Stimulated activated CD8-positive, alpha-beta memory T cell treated with anti-CD3 and anti-CD28 coated beads, Interleukin-2, amount 100 ng/mL, for 48 hours (primary cell): ENCODE measurements around the gene SEL1L.
"Not testable (repeated sequence)": the region's sequence is repeated elsewhere in the genome, so short reads cannot be mapped to it uniquely, and the experiment has no call there.

Experiments used
- DNase-seq, 2 donors: peaks; one replicate each; pipeline ENCODE4 v3.0.0-alpha.2; 2020; ENCODE audit warnings: low read depth in 2 of 2

Gene SEL1L

DNA sequence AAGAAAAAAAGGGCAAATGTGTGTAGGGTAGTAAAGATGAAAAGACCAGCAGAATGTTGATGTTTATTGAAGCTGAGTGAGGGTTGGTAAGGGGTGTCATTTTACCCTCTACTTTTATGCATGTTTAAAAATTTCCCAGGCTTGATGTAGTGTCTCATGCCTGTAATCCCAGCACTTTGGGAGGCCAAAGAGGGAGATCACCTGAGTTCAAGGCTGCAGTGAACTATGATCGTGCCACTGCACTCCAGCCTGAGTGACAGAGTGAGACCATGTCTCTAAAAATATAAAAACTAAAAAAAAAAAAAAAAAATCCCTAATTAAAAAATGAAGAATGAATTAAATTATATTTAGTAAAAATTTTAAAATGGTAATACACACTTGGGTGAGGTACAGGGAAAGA, 8.5 kb downstream of the SEL1L start:
- no peak for DNase-seq

GRCh38 chr14:81523616-81524015, 10.0 kb downstream of the SEL1L start:
- DNase-seq: no peak

DNA sequence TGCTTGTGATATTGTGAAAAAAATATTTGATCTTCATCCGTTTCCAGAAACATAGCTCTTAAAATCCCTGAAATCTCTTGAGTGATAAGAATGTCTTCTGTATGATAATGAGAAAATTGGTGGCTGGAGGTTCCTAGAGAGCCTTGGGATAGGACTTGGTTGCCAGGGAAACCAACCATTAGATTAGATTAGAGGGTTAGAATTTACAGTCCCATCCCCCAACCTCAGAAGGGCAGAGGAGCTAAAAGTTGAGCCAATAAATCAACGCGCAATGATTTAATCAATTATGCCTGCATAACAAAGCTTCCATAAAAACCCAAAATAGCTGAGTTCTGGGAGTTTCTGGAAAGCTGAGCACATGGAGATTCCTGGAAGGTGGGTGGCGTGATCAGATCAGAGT, 10.6 kb downstream of the SEL1L start:
- no peak for DNase-seq

DNA sequence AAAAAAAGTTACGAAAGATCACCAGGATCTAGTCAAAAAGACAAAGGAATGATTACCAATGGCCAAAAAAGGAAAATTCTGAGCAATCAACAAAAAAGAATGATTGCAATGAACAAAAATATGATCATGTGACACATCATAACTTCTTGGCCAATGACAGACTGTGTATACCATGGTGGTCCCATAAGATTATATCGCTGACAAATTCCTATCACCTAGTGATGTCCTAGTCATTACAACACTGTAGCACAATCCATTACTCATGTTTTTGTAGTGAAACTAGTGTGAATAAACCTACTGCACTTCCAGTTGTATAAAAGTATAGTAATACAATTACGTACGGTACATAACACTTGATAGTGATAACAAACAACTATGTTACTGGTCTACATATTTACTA, 12.3 kb downstream of the SEL1L start:
- no peak for DNase-seq

DNA sequence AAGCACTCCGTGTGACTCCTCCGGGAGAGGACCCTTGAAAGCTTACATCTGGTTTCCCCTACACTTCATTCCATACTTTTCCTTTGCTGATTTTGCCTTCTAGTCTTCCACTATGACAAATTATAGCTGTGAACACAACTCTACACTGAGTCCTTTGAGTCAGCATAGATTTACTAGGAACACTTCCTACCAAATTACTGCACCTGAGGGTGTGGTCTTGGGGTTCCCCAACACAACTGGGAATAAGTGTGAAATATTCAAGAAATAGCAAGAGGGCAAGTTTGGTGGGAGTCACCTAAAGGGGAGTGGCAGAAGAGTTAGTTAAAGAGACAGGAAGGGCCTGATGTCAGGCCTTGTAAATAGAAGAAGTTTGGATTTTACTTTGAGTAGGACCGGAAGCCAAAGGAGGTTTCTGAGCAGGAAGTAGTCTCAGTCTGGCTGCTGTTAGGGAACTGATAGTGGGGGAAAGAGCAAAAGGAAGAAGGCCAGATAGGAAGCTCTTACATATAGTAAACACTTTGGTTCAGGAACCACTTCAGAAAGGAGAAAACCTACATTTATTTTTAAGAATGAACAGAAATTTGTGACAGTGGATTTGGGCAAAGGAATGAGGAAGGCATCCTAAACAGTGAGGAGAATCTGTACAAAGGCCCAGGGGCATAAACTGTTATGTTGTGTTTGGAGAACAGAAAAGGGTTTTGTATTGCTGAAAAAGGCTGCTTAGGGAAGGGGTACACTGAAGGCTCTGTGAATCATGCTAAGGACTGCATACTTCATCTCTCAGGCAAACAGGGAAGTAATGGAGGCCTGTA, 14.2 kb downstream of the SEL1L start:
- DNase-seq: no peak

GRCh38 chr14:81517798-81518398, 15.8 kb downstream of the SEL1L start:
- no peak for DNase-seq

DNA sequence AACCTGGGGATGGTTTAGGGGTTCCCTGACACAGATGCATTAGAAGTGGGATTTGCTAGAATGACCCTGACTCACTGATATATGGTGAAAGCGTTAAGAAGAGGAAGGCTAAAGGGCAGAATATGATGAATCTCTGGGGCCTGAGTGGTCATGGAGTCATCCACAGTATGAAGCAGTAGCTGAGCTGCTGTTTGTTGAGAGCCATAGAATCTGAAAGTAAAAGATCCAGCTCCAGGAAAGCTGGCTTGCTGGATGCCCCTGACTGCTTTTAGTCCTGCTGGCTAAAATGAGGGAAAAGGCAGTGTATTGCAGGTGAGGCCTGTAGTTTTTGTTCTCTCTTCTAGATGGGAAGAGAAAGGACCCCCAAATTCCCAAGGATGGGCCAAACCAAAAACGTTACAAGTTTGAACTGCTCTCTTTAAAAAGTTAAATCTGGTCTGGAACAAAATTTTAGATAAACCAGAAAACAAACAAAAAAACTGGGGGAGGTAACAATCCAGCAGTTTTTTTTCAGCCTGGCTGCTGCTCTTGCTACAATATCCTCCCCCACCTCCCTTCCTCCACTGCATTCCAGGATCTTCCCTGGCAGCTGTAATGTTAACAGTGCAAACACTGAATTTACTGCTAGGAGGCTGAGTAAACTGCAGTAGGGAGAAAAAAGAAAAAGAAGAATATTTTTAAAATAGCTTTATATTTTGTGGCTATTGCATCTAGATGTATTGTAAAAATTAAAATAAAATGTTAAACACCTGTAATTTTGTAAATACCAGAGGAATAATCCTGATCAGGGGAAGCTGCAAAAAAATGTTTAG, 16.5 kb downstream of the SEL1L start:
- DNase-seq: no peak

DNA sequence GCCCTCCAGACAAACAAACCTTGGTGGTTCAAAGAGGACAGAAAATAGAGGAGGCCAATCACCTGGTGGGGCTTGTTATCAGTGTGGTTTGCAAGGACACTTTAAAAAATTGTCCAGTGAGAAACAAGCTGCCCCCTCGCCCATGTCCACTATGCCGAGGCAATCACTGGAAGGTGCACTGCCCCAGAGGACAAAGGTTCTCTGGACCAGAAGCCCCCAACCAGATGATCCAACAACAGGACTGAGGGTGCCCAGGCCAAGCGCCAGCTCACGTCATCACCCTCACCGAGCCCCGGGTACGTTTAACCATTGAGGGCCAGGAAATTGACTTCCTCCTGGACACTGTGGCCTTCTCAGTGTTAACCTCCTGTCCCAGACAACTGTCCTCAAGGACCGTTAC, 17.7 kb downstream of the SEL1L start:
- DNase-seq: not testable (repeated sequence)

DNA sequence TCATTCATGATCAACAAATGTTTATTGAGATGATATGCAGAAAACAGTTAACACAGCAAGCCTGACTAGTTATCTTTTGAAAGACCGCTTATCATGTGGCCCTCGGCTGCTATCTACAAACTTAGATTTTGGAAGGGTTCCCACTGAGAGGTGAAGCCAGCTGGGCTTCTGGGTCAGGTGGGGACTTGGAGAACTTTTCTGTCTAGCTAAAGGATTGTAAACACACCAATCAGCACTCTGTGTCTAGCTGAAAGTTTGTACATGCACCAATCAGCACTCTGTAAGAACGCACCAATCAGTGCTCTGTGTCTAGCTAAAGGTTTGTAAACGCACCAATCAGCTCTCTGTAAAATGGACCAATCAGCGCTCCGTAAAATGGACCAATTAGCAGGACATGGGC, 20.8 kb downstream of the SEL1L start:
- DNase-seq: not testable (repeated sequence)

- DNase-seq: no peak
Observed at GRCh38 chr14:81511111-81511904, 22.3 kb downstream of the SEL1L start.

GRCh38 chr14:81509838-81510452, 23.7 kb downstream of the SEL1L start:
- no peak for DNase-seq

DNA sequence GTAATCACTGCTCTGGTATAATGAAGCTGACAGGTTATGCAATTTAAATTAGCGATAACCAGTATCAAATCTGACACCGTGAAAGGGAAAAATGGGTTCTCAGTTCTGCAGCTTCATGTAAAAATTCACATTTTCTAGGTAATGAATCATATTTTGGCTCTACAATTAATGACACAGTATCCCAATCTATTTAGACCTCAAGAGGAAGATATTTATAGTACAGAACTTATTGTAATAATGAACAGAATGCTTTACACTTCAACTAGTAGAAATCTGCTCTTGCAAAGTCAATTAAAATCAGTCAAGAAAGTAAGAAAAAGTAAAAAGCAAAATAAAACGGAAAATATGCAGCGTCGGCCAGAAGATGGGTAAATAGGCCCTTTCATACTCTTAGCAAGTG, 24.3 kb downstream of the SEL1L start:
- DNase-seq: no peak

- no peak for DNase-seq
Observed at GRCh38 chr14:81506487-81506886, 27.2 kb downstream of the SEL1L start.

DNA sequence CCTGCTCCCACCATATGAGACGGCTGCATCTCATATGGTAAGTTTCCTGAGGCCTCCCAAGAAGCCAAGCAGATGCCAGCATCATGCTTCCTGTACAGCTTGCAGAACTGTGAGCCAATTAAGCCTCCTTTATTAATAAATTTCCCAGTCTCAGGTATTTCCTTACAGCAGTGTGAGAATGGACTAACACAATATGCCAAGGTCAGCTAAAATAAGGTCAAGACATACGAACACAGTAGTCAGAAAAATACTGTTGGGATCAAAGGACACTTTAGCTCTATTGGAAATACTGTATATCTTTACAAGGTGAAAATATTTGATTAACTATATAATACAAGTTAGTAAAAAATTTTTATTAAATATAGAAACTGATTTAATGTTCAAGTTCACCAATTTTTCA, 28.8 kb downstream of the SEL1L start:
- DNase-seq: no peak

DNA sequence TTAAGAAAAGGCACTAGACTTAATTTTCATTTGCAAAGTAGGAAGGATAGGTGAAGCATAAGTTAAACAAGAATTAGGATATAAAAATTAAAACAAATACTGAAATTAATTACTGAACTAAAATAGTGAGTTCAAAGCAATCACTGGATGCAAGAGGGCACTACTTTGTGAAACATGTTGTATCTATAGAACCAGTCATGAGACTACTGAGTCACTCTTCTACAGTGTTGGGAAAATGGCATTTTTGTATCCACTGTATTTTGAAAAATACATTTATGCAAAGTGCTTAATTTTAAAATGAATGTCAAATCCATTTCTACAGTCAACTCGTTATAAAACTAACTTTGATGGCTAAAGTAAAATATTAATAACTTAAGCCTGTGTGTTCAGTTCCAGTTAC, 47.9 kb downstream of the SEL1L start:
- DNase-seq: no peak

- DNase-seq: no peak
Observed at GRCh38 chr14:81485372-81485771, 48.3 kb downstream of the SEL1L start.

GRCh38 chr14:81484120-81484519, 49.5 kb downstream of the SEL1L start:
- no peak for DNase-seq

DNA sequence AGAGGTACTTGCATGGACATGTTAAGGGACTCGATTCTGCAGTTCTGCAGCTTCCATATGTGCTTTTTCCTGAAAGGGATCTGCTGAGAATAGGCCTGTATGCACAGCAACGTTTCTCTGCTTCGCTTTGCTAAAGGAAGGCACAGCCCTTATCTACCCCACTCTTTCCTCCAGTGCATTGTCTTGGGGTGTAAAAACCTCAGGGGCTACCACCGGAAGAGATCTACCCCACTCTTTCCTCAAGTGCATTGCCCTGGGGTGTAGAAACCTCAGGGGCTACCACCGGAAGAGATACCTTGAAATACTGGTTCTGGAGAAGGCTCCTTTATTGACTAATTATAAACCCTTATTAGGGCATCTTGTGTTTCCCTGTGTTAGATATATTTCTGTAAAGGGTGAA, 52.9 kb downstream of the SEL1L start:
- no peak for DNase-seq

GRCh38 chr14:81478446-81478845, 55.2 kb downstream of the SEL1L start:
- DNase-seq: no peak

DNA sequence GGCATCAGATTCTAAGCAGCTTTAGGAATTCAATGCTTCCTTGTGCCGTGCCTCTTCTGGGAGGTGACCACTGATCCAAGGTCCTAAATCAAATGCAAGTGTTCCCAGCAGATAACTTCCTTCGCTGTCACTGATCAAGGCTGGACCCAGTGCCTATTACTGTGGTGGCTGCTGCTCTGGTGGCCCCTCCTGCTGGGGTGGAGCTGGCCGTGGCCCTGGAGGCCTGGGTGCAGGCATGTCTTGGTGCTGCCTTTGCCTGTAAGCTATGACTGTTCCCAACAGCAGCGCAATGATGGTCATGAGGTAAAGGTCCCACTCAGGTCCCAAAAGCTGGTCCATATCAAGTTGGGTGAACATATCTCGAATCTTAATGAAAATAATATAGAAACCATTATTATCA, 56.8 kb downstream of the SEL1L start:
- DNase-seq: no peak

- DNase-seq: no peak
Observed at GRCh38 chr14:81474685-81475324, 58.8 kb downstream of the SEL1L start.
